ENCODE results near the gene DHH. TPM values are rescaled to one million over a fixed set of nuclear protein-coding genes. Genes with fewer than 3 reads are reported as not detected.

Gene DHH
- total and polyA plus RNA-seq, 2 donors (not counting 3 experiments of a cell fraction or from before 2014, with no cell fraction given): 2.9 to 3.3 TPM

- intact Hi-C loops (cut with micrococcal nuclease): no loop called here
- DNase-seq (ENCODE audit: low read depth, low spot score) (no peak), FAIRE-seq (no peak)
- dilution Hi-C loops (cut with MboI; ENCODE audit: extremely low pct_ligation_motif_present, low sequenced_read_pairs): no loop called here
- Histone ChIP-seq H3K9me1 (replicated peaks; ENCODE audit: control insufficient read depth, extremely low read depth, insufficient read depth, low read length) (no peaks in the 10 kb centered on the region), H3K9ac (replicated peaks; ENCODE audit: extremely low read depth, insufficient read depth, low read length) (no peak overlapping the region), H3K4me3 (replicated peaks in 1 of 3; ENCODE audit: insufficient read depth in 1 of 3, low read depth in 1 of 3, low read length in 3 of 3) (no peak overlapping the region), H3K4me2 (ENCODE audit: insufficient read depth, low read length) (no peak overlapping the region), H3K4me1 (ENCODE audit: control insufficient read depth, extremely low read depth, insufficient read depth, low read length) (peaks cover 7% of the 10 kb centered on the region), H3K9me3 (replicated peaks; ENCODE audit: control insufficient read depth, insufficient read depth, low read length) (no peaks in the 10 kb centered on the region), H3K27ac (ENCODE audit: insufficient read depth, low read depth, low read length) (no peak overlapping the region), H3K36me3 (ENCODE audit: control insufficient read depth in 2 of 2, extremely low read depth in 1 of 2, insufficient read depth in 2 of 2, low read length in 2 of 2) (peaks cover 41 to 89% of the 10 kb centered on the region in 2 experiments), H2AFZ (ENCODE audit: low read depth, low read length) (no peak overlapping the region), H3K79me2 (ENCODE audit: control insufficient read depth, insufficient read depth, low read length) (peaks cover 30% of the 10 kb centered on the region), H4K20me1 (replicated peaks; ENCODE audit: control insufficient read depth, extremely low read depth, insufficient read depth, low read length) (no peaks in the 10 kb centered on the region), H3K27me3 (ENCODE audit: control insufficient read depth in 2 of 2, insufficient read depth in 2 of 2, low read length in 2 of 2) (no peaks in the 10 kb centered on the region)
- TF ChIP-seq CTCF (IDR thresholded peaks at IDR 0.05; ENCODE audit: extremely low read depth in 1 of 2, insufficient read depth in 1 of 2, low read depth in 1 of 2, low read length in 2 of 2) (no peak), EZH2 (IDR thresholded peaks at IDR 0.05; ENCODE audit: borderline replicate concordance, low read depth, low read length, severe bottlenecking) (no peak), GATA2 (IDR thresholded peaks at IDR 0.05; ENCODE audit: insufficient read depth, insufficient read length, low read depth, low read length) (no peak), JUN (IDR thresholded peaks at IDR 0.05; ENCODE audit: borderline replicate concordance, insufficient read depth, insufficient read length, low read depth) (no peak), FOS (IDR thresholded peaks at IDR 0.05; ENCODE audit: borderline replicate concordance, insufficient read depth, low read length) (no peak), POLR2A (IDR thresholded peaks at IDR 0.05; ENCODE audit: low read depth, low read length) (no peak), MYC (IDR thresholded peaks at IDR 0.05; ENCODE audit: low read depth, low read length) (no peak), POLR2AphosphoS5 (IDR thresholded peaks at IDR 0.05; ENCODE audit: insufficient read depth, low read depth, low read length) (no peak)
- TF ChIP-seq, protein P1, sequence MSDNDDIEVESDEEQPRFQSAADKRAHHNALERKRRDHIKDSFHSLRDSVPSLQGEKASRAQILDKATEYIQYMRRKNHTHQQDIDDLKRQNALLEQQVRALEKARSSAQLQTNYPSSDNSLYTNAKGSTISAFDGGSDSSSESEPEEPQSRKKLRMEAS (IDR thresholded peaks at IDR 0.05; ENCODE audit: insufficient read depth, insufficient read length): no peak
- POLR2A ChIA-PET: no interaction called here
- no TSS peak for BruUV-seq (replicated peaks)
- CTCF ChIA-PET: interaction anchor here (0.9 to 1.4 kb wide), 7 partner anchors 8 to 43 kb away, joined by 3 to 5 read pairs (median 3); partner anchors contain the start of gene RHEBL1
Observed at GRCh38 chr12:49048953-49049352, 45.6 kb downstream of the DHH start.

All from endothelial cell of umbilical vein (primary cell).